HG02798 (cell line): ENCODE data around the gene PRRC2B.

Experiments used
- ATAC-seq: cut with Tn5 transposase; IDR thresholded peaks from one replicate; pipeline ENCODE4 v1.9.1; 2021; ENCODE audit warnings: mild to moderate bottlenecking; ENCODE audit not compliant: unreplicated experiment, poor library complexity

Gene PRRC2B

DNA sequence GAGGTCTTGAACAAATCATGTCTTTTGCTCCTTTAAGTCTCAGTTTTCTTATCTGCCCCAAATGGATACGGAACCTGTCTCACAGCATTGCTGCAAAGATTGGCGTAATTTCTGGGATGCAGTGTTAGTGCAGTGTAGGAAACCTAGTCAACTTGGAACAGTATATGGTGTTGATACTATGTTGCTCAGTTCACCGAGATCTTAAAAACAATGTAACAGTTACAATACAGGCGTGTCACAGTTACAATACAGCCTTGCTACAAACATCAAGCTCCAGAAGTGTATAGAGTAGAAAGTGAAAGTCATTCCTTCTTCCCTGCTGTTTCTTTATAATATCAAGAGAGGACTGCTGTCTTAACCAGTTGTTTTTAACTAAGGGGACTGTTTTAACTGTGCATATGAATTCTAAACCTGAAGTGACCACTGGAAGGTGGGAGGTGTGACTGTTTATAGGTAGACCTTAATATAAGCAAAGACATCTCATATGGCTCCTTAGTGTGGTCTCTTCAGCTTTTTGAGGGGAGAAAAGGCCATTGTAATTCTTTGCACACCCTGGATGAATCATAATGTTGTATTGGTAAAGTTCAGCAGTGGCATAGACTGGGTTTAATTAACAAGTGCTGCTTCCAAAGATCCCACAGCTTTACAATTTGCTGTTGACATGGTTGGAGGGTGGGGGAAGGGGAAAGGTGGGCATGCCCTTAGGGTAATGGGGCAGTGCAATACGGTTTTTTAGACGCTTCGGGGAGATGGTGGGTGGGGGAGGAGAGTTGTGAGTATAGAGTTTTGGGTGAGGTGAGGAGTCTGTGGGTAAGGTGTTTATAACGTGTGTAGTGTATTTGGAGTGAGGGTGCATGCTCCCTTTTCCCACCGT, 12.9 kb downstream of the PRRC2B start:
- ATAC-seq: no peak

DNA sequence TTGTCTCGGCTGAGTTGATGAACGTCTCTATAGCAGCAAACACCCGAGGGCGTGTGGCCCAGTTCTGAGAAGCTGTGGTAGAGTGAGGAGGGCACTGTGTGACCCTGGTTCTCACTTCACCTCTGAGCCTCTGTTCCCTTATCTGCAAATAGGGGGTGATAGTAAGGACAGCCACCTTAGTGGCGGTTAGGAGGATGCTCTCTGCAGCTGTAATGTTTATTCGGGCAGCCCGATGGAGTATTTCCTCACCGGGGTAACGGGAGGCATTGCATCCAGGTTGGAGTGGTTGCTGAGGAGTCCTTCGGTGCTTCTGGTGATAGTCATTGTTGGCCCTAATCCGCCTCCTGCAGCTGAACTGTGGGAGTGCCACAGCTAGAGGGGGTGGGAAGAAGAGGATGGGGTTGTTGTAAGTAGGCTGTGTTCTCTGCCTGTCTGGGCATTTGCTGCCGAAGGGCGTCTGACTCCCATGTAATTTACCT, 13.9 kb downstream of the PRRC2B start:
- no peak for ATAC-seq

DNA sequence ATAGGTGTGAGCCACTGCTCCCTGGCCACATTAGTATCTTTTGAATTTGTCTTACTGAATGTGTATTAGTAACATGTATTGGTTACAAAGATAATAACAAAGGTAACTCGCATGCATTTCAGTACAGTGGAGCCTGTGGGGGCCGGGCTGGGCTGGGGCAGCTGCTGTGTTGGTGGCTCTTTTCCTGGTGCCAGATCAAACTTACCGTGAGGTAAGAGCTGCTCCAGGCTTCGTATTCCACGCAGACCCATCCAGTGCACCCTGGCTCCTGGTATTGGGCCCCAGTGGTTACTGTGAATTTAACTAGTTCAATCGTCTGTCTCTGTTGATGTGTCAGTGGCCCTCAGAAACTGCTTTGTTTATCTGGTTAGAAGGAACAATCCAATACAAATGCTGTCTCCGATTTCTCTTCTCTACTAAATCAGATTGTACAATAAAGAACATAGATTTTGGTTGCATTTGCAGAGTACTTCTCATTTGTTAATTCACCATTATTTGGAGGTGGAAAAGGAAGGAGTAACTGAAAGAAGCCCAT, 15.6 kb downstream of the PRRC2B start:
- ATAC-seq: no peak

DNA sequence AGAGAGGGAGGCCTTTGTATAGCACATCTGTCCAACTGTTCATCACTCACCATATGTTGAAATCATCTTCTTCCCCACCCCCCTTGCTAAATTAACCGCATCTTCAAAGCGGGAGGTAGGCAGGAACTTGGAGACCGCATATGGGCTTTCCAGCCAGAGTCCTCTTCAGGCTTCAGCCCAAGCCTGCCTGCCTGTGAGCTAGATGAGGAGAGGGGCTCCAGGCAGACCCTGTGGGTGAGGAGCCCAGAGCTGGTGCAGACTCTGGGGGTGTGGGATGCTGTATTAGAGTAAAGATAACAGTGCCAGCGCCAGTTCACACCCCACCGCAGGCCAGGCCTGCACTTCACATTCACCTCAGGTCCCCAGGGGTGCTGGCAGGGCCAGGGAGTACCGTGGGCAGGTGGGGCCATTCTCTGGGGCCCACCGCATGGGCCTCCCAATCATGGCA, 16.2 kb downstream of the PRRC2B start:
- no peak for ATAC-seq

DNA sequence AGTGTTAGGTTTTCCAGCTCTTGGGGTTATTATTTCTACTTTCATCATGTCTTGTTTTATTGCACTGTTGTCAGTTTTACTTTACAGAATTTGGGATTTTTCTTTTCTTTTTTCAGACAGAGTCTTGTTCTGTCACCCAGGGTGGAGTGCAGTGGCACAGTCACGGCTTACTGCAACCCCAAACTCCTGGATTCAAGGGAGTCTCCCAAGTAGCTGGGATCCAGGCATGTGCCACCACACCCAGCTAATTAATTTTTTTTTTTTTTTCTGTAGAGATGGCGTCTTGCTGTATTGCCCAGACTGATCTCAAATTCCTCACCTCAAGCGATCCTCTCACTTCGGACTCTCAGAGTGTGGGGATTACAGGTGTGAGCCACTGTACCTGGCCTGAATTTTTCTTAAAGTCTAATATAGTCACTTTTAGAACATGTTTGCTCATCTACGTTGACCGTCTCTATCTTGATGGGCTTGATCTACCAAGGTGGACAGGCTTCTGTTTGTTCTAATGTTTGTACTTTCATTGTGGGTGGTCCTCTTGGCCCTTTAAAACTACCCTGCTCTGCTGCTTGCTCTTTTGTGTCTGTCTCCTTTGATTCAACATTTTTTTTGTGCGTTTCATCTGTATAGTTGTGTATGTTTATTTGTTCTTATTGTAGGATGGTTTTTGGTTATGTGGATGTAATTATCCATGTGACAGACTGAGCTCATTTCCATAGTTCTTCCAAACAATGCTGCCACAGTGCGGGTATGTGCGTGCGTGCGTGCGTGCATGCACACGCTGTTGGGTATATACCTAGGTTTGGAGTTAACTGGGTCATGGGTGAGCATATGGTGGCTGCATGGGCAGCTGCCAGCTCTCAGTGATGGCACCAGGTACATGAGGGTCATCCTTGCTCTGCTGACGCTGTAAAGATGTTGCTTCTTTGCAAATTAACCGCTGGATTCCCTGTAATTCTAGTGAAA, 18.1 kb downstream of the PRRC2B start:
- no peak for ATAC-seq

DNA sequence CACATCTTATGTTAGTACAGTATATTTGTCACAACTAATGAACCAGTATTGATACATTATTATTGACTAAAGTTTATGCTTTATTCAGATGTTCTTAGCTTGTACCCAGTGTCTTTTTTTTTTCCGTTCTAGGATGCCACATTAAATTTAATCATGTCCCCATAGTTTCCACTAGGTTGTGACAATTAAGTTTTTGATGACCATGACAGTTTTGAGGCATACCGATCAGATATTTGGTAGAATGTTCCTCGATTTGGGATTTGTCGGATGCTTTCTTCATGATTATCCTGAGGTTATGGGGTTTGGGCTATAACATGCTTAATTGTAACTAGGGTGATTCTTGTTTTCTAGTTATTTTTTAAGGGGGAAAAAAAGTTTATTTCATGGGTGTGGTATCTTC, 22.6 kb downstream of the PRRC2B start:
- ATAC-seq: no peak

DNA sequence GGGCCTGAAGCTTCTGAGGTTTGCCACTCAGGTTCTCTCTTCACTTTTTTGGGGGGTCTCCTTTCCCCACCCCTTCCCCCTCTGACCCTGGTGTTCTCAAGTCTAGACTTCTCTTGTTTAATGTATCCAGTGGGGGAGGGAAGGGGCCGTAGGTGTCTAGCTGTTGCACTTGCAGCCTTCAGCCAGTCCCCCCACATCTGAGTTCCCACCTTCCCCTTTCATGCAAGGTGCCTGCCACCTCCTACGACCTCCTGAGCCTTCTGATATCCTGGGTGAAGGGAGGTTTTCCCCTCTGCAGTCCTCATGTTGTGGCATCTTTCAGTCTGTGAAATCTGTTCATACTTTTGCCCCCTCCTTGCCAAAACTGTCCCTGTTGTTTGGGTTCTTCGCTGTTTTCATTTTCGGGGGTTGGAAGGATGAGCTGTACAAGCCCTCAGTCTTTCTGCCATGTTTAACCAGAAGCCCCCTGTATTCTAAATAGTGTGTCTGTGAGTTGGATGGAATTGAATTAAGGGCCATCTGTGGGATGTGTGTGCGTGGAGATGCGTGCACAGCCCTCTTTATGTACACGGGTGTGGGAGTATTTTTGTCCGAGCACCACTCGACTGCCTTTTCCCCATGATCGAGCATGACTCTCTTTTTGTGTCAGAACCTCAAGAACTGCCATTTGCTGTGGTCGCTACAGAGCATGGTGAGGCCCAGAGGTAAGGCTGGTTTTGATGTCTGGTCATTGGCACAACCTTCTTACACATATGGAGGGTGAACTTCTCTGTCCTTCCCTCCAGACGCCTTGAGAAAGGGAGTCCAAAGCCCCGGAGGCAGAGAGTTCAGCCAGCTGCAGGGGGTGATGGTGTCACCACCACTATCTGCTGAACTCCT, 23.6 kb downstream of the PRRC2B start:
- no peak for ATAC-seq

DNA sequence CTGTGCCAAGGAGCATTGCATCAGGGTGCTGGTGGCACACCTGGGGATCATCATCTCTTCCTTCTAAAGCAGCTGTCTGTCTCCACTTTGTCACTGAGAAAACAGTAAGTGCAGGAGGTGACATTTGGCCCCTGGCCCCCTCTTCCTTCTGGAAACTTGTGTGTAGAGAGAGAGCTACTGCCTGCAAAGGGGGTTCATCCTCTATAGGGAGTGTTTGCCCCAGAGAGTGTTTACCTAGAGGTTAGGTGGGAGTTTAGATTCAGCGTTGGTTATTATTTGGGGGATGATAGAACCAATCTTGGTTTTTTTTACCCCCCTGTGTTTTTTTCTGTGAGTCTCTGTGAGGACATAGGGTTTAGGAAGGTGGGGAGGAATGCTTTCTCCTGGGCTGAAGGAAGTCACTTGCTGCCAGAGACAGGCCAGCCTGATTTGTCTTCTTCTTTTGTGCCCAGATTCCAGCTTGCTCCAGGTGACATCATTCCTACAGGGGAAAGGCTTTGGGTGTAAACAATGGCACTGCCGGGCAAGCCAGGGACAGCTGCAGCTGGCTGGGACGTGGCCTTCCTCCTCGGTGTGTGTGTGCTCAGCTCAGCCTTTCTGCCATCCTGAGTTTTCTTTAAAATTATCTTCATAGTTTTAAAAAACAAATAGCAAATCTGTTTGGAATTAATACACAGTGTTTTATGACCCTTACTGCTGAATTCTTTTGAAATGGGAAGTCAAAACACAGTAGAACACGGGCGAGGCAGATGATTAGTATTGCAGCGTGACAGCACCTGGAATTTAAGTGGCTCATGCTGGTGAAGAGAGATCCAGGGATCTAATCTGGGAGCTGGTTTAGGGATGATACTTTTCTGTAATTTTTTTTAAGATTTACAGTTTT, 24.5 kb downstream of the PRRC2B start:
- no peak for ATAC-seq

DNA sequence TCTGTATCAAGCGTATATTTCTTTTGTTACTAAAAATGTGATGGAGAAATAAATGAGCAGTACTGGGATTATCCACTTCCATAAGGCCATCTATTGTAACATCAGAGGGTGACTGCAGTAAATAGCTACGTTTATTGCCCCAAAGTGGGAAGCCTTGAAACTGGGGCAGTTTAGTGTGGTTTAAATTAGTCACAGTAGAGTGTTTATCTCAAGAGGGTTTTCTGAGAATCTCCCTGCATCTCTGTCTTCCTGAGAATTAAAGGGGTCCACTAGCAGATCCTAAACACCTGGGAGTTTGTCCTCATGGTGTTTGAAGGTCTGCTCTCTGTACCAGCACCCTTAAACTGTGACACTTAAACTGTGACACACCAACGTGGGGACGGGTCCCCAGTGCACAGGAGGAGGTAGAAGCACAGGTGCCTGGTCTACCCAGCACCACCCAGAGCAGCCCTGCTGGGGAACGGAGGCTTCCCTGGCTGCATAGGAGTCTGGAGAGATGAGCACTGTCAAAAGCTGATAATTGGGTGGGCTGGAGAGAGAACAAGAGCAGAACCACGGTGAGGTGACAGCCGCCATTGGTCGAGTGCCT, 25.2 kb downstream of the PRRC2B start:
- ATAC-seq: no peak

DNA sequence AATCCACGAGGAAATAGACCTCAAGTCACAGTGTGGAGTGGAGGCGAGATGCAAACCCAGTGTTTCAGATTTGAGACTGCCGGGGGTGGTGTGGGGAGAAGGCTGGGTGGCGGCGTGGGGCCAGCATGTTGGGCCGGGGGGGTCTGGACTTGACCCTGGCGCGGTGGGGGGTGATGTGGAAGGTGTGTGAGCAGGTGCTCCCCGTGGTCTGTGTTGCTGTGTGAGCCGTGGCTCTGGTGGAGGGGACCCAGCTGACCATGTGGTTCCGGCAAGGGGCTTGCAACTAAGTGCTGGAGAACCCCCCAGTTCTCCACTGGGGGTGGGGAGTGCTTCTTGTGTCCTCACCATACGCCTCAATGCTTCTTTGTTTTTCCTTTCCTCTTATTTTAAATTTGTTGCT, 25.8 kb downstream of the PRRC2B start:
- no peak for ATAC-seq

DNA sequence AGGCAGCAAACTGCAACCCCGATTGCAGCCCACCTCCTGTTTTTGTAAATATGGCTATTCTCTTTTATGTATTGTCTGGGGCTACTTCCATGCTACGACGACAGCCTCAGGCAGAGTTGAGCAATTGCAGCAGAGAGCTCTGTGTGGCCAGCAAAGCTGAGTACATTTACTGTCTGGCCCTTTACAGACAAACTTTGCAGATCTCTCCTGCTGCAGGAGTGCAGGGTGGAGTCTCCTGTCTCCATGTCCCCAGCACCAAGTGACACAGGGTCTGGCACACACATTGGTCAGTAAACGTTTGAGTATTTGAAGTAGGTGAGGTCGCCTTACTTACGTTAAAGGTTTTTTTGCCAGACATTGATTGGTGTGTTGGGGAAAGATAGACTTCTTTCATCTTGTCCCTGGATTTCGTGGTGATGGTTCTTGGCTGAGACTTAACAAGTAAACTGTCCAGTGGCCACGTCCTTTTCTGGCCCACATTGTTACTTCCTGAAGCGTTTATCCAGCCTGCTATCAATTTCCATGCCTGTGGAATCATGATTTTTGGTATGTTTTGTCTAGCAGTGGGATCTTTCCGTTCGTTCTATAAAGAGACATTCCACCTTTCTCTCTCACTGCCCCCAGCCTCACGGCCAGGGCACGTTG, 27.2 kb downstream of the PRRC2B start:
- ATAC-seq: no peak

DNA sequence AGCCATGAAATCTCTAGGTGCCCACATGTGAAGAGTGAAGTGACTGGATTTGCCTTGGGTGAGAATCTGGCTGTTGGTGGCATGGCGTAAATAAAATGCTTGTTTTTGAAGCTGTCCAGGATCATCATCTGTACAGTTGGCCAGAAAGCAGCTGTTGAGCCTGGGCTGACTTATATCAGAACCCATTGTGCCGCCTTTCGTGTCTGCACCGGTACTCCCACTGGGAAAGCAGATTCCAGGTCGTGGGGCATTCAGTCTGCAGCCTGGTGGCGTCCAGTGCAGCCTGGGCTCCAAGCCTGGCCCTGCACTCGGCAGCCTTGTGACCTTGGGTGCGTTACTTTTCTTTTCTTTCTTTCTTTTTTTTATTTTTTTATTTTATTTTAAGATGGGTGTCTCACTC, 27.8 kb downstream of the PRRC2B start:
- ATAC-seq: no peak

DNA sequence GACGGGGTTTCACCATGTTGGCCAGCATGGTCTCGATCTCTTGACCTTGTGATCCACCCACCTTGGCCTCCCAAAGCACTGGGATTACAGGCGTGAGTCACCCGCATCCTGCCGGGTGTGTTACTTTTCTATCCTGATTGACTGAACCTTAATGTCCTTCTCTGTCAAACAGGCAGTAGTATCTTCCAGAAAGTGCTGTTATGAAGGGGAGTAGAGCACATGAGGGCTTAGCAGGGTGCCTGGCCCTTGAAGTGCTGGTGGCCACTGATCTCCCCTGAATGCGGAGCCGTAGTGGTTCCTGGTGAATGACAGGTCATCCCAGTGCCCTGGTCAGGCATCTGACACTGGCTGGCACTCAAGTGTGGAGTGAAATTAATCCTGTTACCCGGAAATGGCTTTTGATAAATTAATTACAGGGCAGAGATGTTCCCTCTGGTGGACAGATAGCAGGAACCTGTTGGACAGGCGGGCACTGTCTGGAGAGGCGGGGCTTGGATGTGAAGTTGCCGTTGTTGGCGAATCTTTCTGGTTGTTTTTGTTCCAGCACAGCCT, 28.4 kb downstream of the PRRC2B start:
- ATAC-seq: no peak

DNA sequence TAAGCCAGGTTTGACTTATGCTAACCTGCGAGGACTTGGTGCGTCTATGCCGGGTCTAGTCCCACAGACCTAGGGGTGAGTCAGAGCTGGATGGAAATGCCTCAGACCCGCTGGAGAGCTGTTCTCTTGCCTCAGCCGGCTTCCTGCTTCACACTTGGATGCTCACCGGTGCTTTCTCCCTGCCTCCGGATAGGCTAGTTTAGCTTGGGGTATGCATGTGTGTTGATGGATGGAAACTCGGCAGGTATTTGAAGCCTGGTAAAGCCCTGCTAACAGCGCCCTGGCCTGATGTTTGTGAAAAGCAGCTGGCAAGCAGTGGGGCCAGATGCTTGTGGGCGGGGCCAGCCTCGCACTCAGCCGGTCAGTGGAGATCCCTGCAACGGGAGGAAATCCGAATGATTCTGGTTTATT, 29.3 kb downstream of the PRRC2B start:
- no peak for ATAC-seq

DNA sequence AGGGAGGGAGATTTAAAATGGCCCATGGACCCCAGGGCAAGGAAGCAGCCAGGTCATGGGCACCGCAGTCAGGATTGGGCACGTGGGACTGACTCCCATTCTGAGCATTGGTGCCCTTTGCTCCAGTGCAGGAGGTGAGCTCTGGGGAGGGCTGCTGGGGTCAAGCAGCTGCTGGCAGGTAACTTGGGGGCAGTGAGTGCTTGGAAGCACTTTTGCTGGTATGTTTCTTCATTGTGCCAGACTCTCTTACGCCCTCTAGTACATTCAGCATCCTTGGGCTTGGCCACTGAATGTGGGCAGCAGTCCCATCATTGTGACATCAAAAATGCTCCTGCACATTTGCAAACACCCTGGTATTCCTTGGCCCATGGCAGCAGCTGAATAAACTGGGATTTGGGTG, 32.7 kb downstream of the PRRC2B start:
- ATAC-seq: no peak

DNA sequence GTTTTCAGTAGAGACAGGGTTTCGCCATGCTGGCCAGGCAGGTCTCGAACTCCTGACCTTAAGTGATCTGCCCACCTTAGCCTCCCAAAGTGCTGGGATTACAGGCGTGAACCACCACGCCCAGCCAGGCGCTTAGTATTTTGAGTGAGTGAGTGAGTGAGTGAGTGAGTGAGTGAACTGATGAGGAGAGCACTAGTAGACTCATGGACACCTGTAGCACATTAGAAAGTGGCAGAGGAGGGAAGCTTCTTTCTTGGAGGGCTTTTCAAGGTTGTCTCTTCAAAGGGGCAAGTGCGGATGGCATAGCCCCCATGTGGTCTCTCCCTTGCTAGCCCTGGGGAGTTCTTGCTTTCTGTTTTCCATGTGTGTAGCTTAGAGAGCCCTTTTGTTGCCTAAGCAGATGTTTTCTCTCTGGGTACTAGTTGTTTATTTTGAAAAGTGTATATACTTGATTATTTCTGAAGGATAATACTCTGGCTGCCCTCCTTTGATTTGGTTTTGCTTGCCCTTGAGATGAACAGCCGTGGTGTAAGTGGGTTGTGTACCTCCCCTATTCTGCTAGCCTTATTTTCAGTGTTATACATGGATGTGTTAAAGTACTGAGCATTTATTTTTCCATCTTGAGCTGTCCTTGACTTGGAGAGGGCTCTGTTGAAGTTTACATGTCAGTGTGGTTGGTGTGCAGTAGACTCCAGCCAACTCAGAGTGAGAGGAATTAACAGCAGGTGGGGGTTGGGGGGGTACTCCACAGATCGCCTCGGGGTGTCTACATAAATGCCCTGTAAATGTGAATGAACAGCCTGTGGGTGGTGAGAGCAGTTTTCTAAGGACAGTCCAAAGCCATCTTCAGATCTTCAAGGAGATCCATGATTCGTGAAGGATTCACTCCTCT, 35.5 kb downstream of the PRRC2B start:
- no peak for ATAC-seq

DNA sequence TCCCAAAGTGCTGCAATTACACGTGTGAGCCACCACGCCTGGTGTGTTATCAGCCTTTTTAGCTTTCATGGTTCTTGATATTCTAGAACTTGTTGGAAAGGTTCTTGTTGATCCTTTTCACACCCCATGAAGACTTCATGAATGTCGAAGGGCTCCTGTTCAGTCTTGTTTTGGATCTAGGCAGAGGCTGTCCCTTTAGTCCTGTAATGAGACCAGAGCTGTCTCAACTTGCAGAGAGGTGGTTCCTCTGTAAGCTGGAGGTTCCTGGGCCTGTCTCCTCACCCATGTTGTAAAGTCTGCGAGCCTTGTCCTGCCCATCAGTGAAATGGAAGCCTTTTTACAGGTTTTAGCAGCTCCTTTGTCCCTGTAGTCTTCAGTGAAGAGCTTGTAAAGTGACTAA, 38.2 kb downstream of the PRRC2B start:
- ATAC-seq: no peak
